DMS153 treated with DMSO at 0.1 percent for 48 hours (cell line): ENCODE measurements around the gene ATP5IF1.

ENCODE experiments used
- DNase-seq: peaks from one replicate; lab custom pipeline; 2025; ENCODE audit not compliant: unreplicated experiment; lab: John Stamatoyannopoulos, UW

Gene ATP5IF1

DNA sequence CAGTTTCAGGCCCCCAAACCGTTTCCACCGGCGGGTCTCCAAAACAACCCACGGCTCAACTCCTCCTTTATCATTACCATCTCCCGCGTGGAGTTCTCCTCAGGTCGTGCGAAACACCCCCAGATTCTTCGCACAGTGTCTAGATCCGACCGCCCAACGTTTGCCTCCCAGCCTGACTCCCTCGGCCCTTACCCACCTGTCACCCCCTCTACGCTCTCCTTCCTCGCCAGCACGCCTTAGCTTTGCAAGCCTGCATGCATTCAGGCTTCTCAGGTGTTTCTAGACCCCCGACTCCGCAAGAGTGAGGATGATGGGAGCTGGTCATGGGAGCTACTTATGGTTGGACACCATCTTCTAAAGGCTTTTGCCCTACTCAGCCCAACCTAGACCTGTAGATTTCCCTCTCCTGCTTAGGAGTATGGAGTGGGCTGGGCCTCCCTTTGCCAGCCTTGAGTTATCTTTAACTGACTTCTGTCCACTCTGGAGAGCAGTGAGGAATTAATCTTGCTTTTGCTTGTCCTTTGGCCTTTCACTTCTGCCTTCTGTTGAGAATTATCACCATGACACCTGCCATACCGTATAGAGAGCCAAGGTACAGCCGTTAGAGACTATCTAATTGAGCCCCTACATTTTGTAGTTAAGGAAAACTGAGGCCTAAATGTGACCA lies 865 bp downstream of the ATP5IF1 start:
- DNase-seq = no peak

DNA sequence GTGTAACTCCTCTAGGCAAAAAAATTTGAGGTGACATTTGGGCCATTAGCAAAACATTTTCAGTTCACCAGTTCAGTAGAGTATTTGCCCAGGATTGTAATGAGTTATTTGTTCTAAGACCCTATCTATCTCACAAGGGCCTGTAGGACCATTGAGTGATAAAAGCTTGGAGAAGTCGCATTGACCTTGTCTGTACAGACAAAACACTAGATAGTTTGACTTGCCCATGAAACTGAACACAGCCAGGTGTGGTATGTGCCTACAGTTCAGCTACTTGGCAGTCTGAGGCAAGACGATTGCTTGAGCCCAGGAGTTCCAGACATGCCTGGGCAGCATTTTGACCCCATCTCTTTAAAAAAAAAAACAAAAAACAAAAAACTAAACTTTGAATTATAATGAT lies 3.1 kb downstream of the ATP5IF1 start:
- no peak for DNase-seq

DNA sequence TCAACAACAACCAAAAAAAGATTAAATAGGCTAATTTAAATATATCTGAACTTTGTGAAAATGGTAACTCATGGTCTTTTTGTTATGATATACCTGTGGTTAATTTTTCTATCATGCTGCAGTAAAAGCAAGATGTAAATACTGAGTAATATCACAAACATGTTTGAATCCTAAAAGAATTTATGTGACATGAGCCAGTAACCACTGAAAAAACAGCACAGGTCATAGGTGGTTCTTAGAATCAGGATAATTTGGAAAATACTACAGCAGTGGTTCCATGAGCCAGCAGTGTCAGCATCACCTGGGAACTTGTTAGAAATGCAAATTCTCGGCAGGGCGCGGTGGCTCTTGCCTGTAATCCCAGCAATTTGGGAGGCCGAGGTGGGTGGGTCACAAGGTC lies 4.1 kb downstream of the ATP5IF1 start:
- no peak for DNase-seq

DNA sequence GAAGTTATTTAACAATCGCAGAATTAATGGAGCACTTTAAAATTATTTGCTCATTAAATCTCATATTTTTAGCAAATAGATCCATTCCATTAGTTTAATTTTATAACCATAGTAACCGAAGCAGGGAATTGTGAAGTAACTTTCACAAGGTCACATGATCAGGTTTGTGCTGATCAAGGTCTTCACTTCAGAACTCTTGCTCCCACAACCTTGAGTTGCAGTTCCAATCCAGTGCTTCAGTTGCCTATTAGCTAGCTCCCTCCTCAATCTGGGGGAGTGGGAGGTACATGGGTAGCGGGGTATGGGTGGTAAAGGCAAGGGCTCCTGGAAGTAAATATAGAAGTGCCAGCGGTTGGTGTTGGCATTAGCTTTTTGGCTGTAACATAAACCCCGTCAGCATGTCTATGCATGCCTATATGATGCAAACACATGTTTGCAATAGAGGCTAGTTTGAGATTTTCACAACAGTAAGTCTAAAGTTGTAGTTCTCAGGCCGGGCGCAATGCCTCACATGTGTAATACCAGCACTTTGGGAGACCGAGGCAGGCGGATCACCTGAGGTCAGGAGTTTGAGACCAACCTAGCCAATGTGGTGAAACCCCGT lies 5.8 kb downstream of the ATP5IF1 start:
- no peak for DNase-seq

DNA sequence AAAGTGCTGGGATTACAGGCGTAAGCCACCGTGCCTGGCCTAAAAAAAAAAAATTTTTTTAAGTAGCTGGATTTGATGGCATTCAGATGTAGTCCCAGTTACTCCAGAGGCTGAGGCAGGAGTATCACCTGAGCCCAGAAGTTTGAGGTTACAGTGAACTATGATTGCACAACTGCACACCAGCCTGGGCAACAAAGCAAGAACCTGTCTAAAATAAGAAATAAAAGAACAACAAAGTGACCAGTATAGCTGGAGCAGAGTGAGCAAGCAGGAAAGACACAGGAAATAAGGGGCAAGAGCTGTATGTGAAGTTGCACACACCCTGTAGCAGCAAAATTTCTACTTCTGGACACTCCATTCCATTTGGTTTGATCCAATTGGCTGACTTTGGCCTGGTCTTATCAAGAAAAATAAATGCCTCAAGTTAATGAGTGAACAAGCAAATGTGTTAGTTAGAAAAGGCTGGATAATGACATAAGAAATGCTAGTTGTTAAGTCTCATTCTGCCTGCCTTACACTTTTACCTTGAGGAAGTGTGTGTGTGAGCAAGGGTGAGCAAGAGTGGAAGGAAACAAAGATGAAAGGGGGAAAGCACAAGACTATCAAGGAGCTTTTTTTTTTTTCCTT lies 7.9 kb downstream of the ATP5IF1 start:
- no peak for DNase-seq

DNA sequence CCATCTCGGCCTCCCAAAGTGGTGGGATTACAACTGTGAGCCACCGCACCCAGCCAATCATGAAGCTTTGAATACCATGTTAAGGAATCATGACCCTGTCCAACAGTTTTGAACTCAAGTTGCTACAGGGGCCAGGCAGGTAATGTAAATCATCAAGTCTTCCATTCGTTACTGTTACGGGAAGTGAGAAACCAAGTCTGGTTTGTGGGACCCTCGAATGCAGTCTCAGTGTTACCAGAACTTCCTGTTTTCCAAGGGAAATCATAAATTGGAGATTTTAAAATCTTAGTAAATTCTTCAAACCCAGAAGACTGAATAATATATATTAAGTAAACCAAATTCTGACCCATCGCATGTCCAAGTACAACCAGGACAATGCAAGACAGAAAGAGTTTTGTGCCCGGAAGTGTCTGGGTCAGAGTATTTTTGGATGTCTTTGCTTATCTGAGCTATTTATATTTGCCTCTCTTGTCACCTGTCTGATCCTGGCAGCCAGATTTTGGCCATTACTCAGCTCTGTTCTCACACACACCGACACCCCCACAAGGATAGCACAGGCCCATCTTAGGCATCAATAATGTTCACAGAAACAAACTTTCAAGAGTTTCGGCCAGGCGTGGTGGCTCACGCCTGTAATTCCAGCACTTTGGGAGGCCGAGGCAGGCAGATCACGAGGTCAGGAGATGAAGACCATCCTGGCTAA lies 8.8 kb downstream of the ATP5IF1 start:
- DNase-seq = no peak

DNA sequence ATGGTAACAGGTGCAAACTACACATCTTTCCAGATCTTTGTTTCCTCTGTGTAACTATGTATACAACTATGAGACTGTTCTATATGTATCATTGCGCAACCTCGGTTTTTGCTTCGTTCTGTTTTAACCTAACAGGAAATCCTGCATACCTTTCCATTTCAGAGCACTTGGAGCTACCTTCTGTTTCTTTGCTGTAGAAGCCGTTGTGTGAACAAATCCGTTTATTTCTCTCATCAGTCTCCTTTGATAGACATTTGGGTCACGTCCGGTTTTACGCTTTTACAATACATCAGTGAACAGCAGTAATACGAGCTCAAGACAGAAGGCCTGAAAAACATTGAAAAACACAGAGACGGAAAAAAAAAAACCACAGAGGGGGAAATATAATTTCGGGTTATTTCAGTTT lies 10.5 kb downstream of the ATP5IF1 start:
- DNase-seq = peak; percentile 72

DNA sequence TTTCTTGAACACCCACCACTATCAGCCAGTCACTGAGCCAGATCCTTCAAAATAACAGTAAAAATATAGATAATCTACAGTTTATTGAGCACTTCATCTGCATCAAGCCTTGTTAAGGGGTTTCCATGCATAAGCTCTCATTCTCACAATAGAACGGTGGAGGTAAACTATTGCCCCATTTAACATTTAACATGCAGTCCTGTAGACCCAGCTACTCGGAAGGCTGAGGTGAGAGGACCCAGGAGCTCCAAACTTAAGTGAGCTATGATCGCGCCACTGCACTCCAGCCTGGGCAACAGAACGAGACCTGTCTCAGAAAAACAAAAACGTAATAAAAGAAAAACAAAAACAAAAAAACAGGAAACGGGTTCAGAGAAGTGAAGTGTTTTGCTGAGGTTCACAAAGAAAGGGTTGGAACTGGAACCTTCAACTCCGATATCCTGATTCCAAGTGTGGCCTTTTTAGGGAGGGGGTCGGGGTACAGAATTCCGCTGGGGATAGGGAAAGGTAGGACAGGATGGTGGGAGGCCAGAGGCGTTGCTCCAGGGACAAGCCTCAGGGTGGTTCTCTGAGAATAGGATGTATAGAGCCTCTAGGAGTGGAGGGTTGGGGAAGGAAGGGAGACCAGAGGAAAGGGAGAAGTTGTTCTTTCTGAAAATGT lies 11.8 kb downstream of the ATP5IF1 start:
- peak; percentile 63 for DNase-seq

DNA sequence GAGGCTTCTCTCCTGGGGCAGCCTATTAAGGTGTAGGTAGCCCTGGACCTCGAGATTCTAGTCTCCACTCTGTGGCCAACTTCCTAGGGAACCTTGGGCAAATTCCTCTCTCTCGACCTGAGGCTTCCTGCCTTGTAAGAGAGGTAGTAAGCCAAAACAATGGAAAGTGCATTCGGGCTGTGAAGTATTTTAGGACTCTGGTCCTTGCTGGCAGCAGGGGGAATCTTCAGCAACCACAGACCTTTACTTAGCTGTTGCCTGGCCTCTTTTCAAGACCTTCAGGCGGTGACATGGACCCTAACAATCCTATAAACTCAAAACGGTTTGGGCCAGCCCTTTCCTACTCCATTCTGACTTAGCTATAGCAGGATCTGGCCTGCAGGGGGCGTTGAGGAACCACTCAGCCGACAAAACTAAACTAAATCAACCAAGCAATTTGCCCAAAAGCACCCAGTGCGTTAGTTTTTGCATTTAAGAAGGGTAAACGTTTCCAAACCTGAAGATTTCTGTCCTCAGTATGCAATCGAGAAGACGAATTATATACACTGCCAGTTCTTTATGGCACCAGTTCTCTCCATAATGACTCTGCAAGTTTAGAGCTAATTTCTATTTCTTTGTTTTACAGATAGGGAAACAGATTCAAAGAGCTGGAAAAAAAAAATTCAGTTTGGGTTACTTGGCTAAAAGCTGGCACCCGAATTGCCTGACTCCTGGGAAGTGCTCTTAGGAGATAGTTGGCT lies 12.5 kb downstream of the ATP5IF1 start:
- peak; percentile 78 for DNase-seq

DNA sequence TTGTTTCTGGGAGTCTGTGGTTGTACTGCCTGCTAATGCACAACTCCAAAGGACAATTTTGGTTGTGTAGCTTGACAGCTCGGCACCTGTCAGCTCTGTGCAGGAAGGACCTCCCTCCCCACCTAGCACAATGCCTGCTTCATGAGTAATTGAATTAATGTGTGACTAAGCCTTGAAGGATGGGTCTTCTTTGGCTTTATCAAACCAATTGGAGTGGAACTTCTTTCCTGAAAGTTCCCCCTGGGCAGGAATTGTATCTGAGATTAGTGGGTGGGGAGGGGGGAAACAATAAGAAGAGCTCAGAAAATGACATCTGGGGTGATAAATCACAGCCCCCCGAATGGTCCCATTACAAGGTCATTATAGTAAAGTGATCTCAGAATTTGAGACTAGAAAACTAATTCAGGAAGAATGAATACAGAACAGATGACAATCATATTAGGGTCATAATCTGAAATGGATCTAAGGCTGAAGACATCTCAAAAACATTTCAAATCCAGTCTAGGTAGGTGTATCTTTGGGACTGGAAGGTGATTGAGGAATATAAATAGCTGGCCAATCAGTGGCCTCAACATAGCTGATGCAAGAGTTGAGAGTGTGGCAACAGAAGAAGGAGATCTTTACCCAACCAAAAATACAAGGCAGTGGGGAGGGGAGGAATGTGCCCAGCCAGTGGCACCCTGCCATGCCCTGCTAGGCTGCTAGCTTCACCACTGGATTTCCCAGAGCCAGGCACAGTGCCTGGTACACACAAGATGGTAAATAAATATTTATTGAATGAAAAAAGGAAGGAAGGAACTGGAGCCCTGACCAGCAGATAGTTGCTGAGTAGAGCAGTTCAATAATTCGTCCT lies 13.3 kb downstream of the ATP5IF1 start:
- DNase-seq = peak; percentile 50

DNA sequence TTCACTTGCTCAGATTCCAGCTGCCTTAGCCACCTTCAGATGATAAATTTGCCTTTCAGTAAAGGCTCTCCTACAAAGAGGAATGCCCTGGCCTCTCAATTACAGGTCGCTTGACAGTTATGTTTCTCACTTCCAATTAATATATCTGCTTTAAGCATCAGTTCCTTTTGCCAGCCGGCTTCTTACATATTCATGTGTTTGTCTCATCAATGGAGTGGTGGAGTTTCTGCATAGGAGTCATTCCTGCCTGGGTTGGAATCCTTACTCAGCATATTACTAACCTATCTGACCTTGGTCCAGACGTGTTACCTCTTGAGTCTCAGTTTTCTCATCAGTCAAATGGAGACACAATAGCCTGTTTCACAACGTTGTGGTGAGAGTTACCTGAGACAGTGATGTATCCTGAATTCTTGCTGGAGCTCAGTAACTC lies 14.0 kb downstream of the ATP5IF1 start:
- DNase-seq = no peak

DNA sequence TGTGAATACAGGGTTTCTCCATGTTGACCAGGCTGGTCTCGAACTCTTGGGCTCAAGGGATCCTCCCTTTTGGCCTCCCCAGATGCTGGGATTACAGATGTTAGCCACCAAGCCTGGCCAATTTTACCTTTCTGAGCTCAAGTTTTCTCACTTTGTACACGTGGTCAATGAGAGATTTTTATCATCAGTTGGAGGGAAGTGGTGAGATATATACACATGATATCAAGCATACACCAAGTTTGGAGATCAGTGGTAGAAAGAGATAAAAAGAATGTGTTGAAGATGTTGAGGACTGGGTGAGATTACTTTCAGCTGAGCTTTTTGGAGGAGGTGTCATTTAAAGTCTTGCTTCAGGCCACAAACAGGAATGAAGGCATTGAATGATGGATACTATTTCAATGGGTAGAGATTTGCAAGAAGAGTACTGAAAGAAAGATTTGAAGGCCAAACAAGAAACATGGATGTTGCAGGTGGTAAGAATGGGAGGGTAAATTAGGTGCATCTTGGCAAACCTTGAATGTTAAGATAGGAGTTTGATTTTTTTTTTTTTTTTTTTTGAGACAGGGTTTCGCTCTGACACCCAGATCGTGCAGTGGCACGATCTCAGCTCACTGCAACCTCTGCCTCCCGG lies 20.4 kb downstream of the ATP5IF1 start:
- DNase-seq = no peak

DNA sequence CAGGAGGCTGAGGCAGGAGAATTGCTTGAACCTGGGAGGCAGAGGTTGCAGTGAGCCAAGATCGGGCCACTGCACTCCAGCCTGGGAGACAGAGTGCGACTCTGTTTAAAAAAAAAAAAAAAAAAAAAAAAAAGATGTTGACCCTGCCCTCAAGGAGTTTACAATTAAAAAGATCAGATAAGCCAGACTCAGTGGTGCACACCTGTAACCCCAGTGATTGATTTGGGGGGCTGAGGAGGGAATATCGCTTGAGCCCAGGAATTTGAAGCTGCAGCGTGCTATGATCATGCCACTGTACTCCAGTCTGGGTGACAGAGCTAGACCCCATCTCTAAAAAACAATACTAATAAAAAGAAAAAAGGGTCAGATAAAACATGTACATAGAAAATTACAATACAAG lies 21.8 kb downstream of the ATP5IF1 start:
- no peak for DNase-seq

DNA sequence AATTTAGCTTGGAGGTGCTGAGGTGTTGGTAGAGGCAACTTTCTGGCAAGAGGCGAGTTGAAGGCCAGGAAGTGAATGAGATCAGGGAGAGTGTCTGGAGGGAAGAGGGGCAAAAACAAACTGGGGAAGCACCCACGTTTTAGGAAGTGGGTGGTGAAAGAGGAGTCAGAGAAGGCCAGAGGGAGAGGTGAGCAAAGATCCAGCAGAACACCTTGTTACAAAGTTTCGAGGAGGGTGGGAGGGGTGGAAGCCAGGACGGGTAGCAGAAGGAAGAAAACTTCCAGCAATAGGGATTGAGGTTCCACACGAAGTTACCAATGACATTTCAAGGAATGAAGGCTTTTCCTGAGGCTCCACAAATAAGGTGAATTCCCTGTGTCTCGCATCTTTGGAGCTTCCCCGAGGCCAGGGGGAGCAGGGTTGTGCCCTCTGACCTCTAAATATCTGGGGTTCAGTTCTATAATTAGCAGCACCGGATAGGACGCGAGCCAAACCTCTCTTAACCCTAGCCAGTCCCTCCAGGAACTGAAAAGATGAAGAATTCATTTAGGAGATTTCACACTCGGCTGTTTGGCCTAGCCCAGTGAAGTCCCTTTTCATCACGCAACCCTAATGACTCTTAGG lies 22.8 kb downstream of the ATP5IF1 start:
- no peak for DNase-seq

DNA sequence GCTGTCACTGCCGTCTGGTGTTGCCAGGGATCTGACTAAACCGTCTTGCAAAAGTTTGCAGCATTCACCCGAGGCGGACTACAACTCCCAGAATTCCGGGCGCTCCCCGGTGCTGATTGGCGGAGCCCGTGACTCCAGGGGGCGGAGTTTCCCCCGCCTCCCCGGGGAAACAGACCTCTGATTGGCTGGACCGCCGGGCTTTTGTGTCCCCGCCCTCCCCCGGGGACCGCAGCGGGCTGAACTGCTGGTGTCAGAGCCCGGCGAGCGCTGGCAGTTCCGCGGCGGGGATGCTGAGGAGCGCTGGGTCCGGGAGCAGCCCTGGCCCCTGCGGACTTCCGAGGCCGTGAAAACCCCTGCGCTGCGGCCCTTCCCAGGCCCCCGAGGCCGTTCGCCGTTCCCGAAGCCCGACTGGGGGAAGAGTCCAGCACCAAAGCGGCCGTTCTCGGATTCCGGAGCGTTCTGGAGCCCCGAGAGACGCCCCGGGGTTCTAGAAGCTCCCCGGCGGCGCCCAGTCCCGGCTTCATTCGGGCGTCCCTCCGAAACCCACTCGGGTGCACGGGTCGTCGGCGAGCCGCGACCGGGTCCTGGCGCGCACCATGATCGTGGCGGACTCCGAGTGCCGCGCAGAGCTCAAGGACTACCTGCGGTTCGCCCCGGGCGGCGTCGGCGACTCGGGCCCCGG lies 23.5 kb downstream of the ATP5IF1 start, which contains the start of gene SESN2:
TSS of gene SESN2 (plus strand) at position 267 of the 682 bp plus-strand sequence. CDS start at position 597, 330 bp downstream.
- peak; percentile 100 for DNase-seq

DNA sequence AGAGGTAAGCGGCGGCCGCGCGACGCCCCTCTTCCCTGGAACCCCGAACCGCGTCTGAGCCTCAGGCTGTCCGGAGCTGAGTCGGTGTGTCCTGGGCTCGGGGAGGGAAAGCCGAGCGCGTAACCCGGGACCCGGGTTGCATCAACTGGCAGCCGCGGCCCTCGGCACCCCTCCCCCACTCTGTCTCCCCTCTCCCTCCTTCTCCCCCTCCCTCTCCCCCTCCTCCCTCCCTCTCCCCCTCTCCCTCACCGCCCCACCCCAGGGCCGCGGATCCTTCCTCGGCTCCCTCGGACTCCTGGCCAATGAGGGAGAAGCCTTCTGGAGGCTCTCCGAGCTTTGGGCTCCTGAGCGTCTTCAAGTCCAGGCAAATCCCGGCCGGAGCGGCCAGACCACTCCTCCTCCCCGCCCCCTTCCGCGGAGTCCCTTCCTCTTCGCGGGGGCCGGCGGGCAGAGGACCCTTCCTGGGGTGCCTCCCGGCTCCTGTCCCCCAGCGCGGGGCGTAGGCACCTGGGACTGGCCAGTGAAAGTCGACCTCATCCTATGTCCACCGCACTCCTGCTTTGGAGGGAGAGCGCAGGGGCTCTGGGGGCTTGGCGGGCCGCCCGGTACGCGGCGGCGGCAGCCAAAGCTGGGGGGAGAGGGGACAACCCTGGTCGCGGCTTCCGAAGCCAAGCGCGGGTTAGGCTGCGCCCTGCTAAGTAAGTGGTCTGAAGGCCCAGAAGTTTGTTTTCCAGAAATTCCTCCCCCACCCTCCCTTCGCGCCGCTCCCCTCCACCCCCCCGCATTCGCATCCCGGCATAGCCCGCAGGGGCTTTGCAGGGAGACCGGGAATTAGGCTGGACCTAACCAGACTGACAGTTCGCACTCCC lies 24.2 kb downstream of the ATP5IF1 start:
- DNase-seq = peak; percentile 42

DNA sequence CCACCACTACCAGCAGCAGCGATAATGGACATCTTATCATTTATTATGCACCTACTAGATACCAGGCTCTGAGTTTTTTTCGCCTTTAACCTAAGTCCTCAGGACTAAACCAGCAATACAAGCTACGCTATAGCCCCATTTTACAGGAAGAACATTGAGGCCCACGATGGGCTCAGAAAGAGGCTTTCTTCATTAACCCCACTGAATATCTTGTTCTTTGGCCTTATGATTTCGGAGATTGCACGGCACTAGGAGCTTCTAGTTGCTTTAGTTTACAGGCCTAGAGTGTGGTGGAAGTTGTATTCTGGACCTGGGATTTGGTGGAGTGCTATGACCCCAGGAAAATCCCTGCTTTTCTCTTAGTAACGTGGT lies 24.9 kb downstream of the ATP5IF1 start:
- no peak for DNase-seq
